H1 (cell line): Measurements from ENCODE around the gene OR52N5. TPM values are rescaled to one million over a fixed set of nuclear protein-coding genes. Genes with fewer than 3 reads are reported as not detected.

Experiments used
- KDM1A ChIP-seq: fragments of 200-600, 300-600 bp; sonication (generic); IDR thresholded peaks from 2 replicates; pipeline ENCODE4 v1.7.1; 2016; ENCODE audit warnings: mild to moderate bottlenecking, low read length, borderline replicate concordance
- polyA plus RNA-seq, 7 experiments: library from polyadenylated mRNA; depleted of rRNA in 3 of 7; stranded (reverse) in 5 of 7; unstranded in 2 of 7; fragments of >200 nt in 5 of 7; fragments of 200-250 nt in 2 of 7; gene quantifications; 1 replicate in 5 of 7; 2 replicates in 1 of 7; 4 replicates in 1 of 7; pipeline versions ENCODE4 v1.2.1 to v1.2.3, GENCODE V29; 2011 to 2013; ENCODE audit warnings: missing spikeins in 2 of 7, mixed read lengths in 2 of 7
- total RNA-seq: library from RNA; stranded (reverse); fragmentation: NEBNext Ultra II Directional; extraction: Animal tissue kit (Norgen Biotek cat#: 25700); gene quantifications from 2 replicates; pipeline ENCODE4 v1.2.1, GENCODE V29; 2021

Gene OR52N5
- total and polyA plus RNA-seq, 2 of the 8 experiments (the other 6 are each of a cell fraction or from before 2014, with no cell fraction given) = 0.12 TPM; not detected in 1

DNA sequence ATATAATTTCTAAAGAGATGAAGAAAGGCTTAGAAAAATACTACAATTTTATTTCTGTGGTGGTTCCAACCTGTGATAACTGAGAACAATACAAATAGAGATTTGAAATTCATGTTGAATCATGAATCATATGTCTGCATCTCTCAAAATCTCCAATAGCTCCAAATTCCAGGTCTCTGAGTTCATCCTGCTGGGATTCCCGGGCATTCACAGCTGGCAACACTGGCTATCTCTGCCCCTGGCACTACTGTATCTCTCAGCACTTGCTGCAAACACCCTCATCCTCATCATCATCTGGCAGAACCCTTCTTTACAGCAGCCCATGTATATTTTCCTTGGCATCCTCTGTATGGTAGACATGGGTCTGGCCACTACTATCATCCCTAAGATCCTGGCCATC lies 46.8 kb downstream of the OR52N5 start, which contains the start of gene OR56B1 (continued):
- TF ChIP-seq KDM1A = no peak
